LNCAP (cell line): Measurements from ENCODE around the gene PCP4L1.

Experiments used
- CTCF ChIP-seq: fragments of 450-650 bp; IDR thresholded peaks from 2 replicates; pipeline ENCODE4 v1.5.1; 2017; ENCODE audit warnings: mild to moderate bottlenecking

Gene PCP4L1

GRCh38 chr1:161330346-161330745 lies 71.8 kb downstream of the PCP4L1 start:
- TF ChIP-seq CTCF: no peak

- TF ChIP-seq CTCF: no peak
Measured at GRCh38 chr1:161333166-161333565, 74.6 kb downstream of the PCP4L1 start.
